Progenitor cell of endocrine pancreas (in vitro differentiated cells): ENCODE data around the gene SMURF2. TPM values are rescaled to one million over a fixed set of nuclear protein-coding genes. Genes with fewer than 3 reads are reported as not detected.

Source experiments
- DNase-seq: peaks from one replicate; pipeline ENCODE4 v3.0.0; 2021; ENCODE audit warnings: low spot score; ENCODE audit not compliant: unreplicated experiment
- H3K27ac Mint-ChIP-seq: 2 replicates; pipeline ENCODE4 v1.8.0; 2021; ENCODE audit warnings: mild to moderate bottlenecking, moderate library complexity, mixed read lengths
- H3K27me3 Mint-ChIP-seq: 2 replicates; pipeline ENCODE4 v1.8.0; 2021; ENCODE audit warnings: mixed read lengths
- H3K36me3 Mint-ChIP-seq: 2 replicates; pipeline ENCODE4 v1.8.0; 2022; ENCODE audit warnings: mixed read lengths; ENCODE audit not compliant: insufficient read depth
- H3K4me1 Mint-ChIP-seq: 2 replicates; pipeline ENCODE4 v1.8.0; 2021; ENCODE audit warnings: low read depth, mixed read lengths
- H3K4me3 Mint-ChIP-seq: 2 replicates; pipeline ENCODE4 v1.8.0; 2021; ENCODE audit warnings: low read depth, mild to moderate bottlenecking, moderate library complexity, mixed read lengths
- H3K9me3 Mint-ChIP-seq: 2 replicates; pipeline ENCODE4 v1.8.0; 2021; ENCODE audit warnings: low read depth, mixed read lengths
- CTCF ChIP-seq: fragments of 200-600 bp; sonication (generic); IDR thresholded peaks from one replicate; pipeline ENCODE4 v1.5.0; 2021; ENCODE audit warnings: antibody characterized with exemption, mild to moderate bottlenecking; ENCODE audit not compliant: unreplicated experiment
- long read RNA-seq: library from polyadenylated mRNA; unstranded; transcript quantifications from one replicate; pipeline ENCODE4 v2.0.0, GENCODE V29; 2020
- total RNA-seq: library from RNA; stranded (reverse); gene quantifications from 2 replicates; pipeline ENCODE4 v1.2.1, GENCODE V29; 2021

The SMURF2 gene
- 40.8 and 43.9 TPM in 2 replicates for total RNA-seq
- long read RNA-seq, partial matches to known transcripts = 3 of 14 reads
- long read RNA-seq, other reads (novel, unspliced or antisense) = 10 of 14 reads

GRCh38 chr17:64661976-64662773 is at the start of gene SMURF2:
SMURF2 (minus strand) TSS chr17:64662307; CDS start chr17:64661880, 427 bp downstream.
- H3K9me3 Mint-ChIP-seq = no peaks in the 10 kb centered on the region
- H3K4me3 Mint-ChIP-seq = peak within 1 kb of the TSS; percentile 99
- H3K27ac Mint-ChIP-seq = peak within 1 kb of the TSS; percentile 99
- H3K36me3 Mint-ChIP-seq = no peaks in the 10 kb centered on the region
- no peak for TF ChIP-seq CTCF
- peak; percentile 70 for DNase-seq
- peaks cover 26% of the 10 kb centered on the region for H3K4me1 Mint-ChIP-seq
- no peaks in the 10 kb centered on the region for H3K27me3 Mint-ChIP-seq

- Mint-ChIP-seq H3K27ac (no peak overlapping the region), H3K4me3 (no peak overlapping the region), H3K27me3 (peaks cover 4% of the 10 kb centered on the region), H3K36me3 (no peaks in the 10 kb centered on the region), H3K4me1 (no peaks in the 10 kb centered on the region), H3K9me3 (no peaks in the 10 kb centered on the region)
- DNase-seq = no peak
- TF ChIP-seq CTCF = no peak
Measured at GRCh38 chr17:64709481-64709880, 47.4 kb upstream of the SMURF2 start.

GRCh38 chr17:64707050-64707591 is 45.0 kb upstream of the SMURF2 start:
- Mint-ChIP-seq H3K36me3 (no peaks in the 10 kb centered on the region), H3K4me3 (no peak overlapping the region), H3K4me1 (no peaks in the 10 kb centered on the region), H3K9me3 (no peaks in the 10 kb centered on the region), H3K27me3 (peaks cover 4% of the 10 kb centered on the region), H3K27ac (no peak overlapping the region)
- no peak for TF ChIP-seq CTCF
- DNase-seq = no peak

GRCh38 chr17:64706224-64707049 is 44.3 kb upstream of the SMURF2 start:
- DNase-seq = no peak
- H3K27me3 Mint-ChIP-seq = peaks cover 4% of the 10 kb centered on the region
- TF ChIP-seq CTCF = no peak
- H3K27ac Mint-ChIP-seq = no peak overlapping the region
- no peak overlapping the region for H3K4me3 Mint-ChIP-seq
- no peaks in the 10 kb centered on the region for H3K4me1 Mint-ChIP-seq
- no peaks in the 10 kb centered on the region for H3K36me3 Mint-ChIP-seq
- no peaks in the 10 kb centered on the region for H3K9me3 Mint-ChIP-seq

GRCh38 chr17:64702815-64703214 is 40.7 kb upstream of the SMURF2 start:
- Mint-ChIP-seq H3K9me3 (no peaks in the 10 kb centered on the region), H3K4me3 (no peak overlapping the region), H3K27ac (no peak overlapping the region), H3K27me3 (peaks cover 4% of the 10 kb centered on the region), H3K4me1 (no peaks in the 10 kb centered on the region), H3K36me3 (no peaks in the 10 kb centered on the region)
- TF ChIP-seq CTCF = no peak
- no peak for DNase-seq
